GM12801 (cell line): ENCODE results near the gene USP49.

ENCODE experiments used
- CTCF ChIP-seq: IDR thresholded peaks from one replicate; pipeline ENCODE4 v1.5.1; 2011; ENCODE audit warnings: control low read depth; ENCODE audit not compliant: insufficient read length; ENCODE audit errors: extremely low read depth

Gene USP49

GRCh38 chr6:41750374-41750773 is 144.8 kb downstream of the USP49 start:
- TF ChIP-seq CTCF = no peak

GRCh38 chr6:41748542-41748941 is 146.6 kb downstream of the USP49 start:
- TF ChIP-seq CTCF = no peak

GRCh38 chr6:41748102-41748477 is 147.1 kb downstream of the USP49 start:
- TF ChIP-seq CTCF = no peak

- TF ChIP-seq CTCF = no peak
Measured at GRCh38 chr6:41747256-41748101, 147.7 kb downstream of the USP49 start, which contains the start of gene PGC. Gene PGC (minus strand): TSS chr6:41747397. CDS start chr6:41747334, 63 bp downstream.

GRCh38 chr6:41746107-41746506 is 149.1 kb downstream of the USP49 start:
- no peak for TF ChIP-seq CTCF

DNA sequence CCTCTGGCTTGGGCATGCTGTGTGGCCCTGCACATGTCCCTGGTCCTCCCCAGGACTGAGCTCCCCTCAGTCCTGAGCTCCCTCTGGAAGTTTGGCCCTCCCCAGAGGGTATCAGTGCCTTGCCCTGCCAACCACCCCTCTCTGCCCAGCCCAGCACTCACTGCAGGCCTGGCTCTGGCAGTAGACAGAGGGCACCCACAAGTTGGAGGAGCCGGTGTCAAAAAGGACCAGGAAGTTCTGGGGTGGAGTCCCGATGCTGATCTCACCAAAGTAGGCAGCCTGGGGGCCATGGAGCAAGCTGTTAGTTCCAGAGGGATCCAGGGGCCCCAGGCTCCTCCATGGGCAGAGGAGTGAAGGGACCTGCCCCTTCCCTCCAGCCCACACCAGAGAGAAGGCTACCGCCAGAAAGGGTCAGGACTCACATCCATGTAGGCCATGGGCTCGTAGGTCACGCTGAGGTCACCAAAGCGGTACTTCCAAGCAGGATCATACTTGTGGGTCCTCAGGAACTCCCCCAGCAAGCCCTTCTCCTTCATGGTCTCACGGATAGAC is 150.9 kb downstream of the USP49 start:
- no peak for TF ChIP-seq CTCF

- no peak for TF ChIP-seq CTCF
Measured at GRCh38 chr6:41743406-41744235, 151.6 kb downstream of the USP49 start.
